ENCODE results near the gene GNG7.

DNA sequence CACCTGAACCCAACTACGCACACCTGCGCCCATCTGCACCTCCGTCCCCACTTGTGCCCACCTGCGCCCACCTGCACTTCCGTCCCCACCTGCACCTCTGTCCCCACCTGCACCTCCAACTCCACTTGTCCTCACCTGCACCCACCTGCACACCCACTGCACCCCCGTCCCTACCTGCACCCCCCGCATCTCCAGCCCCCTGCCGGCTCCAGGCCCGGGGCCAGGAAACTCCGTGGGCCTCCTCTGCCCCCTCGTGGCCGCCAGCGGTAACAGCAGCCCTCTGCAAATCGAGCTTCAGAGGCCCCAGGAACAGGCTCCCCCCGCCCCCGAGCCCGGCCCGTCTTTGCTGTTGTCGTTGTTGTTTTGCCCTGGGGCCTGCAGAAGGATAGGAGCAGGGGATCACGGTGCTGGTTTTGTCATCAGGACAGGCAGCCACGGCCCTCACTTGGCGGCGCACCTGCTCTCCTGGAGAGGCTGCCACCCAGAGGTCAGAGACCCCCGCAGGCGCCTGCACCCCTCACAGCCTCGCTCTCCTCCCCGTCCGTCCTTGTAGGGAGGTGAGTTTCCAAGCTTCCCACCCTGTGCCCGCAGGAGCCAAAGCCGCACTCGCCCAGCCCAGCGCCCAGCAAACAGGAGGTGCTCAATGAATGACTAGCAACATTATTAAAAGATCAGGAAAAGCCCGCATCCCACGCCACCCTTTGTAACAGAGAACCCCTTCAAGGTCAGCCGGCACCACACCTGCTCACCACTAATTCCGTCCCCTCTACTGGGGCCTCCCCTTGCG lies 65.4 kb downstream of the GNG7 start:
- TF ChIP-seq, protein P1, sequence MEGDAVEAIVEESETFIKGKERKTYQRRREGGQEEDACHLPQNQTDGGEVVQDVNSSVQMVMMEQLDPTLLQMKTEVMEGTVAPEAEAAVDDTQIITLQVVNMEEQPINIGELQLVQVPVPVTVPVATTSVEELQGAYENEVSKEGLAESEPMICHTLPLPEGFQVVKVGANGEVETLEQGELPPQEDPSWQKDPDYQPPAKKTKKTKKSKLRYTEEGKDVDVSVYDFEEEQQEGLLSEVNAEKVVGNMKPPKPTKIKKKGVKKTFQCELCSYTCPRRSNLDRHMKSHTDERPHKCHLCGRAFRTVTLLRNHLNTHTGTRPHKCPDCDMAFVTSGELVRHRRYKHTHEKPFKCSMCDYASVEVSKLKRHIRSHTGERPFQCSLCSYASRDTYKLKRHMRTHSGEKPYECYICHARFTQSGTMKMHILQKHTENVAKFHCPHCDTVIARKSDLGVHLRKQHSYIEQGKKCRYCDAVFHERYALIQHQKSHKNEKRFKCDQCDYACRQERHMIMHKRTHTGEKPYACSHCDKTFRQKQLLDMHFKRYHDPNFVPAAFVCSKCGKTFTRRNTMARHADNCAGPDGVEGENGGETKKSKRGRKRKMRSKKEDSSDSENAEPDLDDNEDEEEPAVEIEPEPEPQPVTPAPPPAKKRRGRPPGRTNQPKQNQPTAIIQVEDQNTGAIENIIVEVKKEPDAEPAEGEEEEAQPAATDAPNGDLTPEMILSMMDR (IDR thresholded peaks at IDR 0.05): peak; percentile 88 to 91 (median 91)
- TF ChIP-seq POLR2A (IDR thresholded peaks at IDR 0.05): no peak

Data from testis (tissue), 2 donors.